ENCODE data around the gene NTNG2.

NTNG2 gene

DNA sequence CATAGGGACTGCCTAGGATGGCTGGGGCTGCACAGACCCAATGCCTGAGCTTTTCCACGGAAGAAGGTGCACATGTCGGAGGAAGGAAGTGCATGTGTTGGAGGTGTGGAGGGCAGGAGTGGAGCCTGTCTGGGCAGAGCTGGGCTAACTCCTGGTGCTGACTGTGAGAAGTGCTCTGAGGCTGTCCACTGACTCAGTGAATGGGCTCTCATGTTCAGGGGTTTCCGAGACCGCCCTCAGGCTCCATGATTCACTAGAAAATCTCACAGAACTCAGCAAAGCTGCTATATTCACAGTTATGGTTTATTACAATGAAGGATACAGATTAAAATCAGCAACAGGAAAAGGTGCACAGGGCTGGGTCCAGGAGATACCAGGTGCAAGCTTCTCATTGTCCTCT lies 37.2 kb downstream of the NTNG2 start:
- H3K27ac ChIP-seq (ENCODE audit: insufficient read depth, low read depth, low read length, poor library complexity, severe bottlenecking): no peak overlapping the region
- H3K4me3 ChIP-seq (ENCODE audit: insufficient read depth, low read depth, low read length): no peak overlapping the region
- no peaks in the 10 kb centered on the region for H3K36me3 ChIP-seq (ENCODE audit: control insufficient read depth, insufficient read depth, low read length)
- WGBS, 2 experiments: 96 to 97% methylated on average over 4 of the region's 4 CpGs
- no peaks in the 10 kb centered on the region for H3K27me3 ChIP-seq (ENCODE audit: control insufficient read depth, insufficient read depth, low read length, poor library complexity, severe bottlenecking)
- peaks cover 12% of the 10 kb centered on the region for H3K4me1 ChIP-seq (ENCODE audit: control insufficient read depth, insufficient read depth, low read length)
- no peaks in the 10 kb centered on the region for H3K9me3 ChIP-seq (ENCODE audit: control insufficient read depth, low read length)

DNA sequence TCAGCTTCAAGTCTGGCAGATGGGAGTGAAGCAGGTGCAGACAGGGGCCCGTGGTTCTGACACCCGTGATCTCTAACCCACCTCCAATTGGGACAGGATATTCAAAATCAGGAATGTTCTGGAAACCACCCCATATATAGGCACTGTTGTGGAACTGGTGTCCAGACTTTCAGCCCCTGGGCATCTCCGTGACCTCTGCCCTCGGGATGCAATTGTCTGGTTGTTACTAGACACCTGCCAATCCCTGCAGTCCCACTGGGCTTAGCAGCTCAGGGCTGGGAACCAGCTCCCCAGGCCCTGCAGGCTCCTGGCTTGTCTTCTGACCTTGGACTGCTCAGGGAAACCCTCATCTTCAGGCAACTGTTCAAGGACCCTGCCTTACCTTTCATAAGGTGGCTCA lies 38.8 kb downstream of the NTNG2 start:
- Histone ChIP-seq H3K4me3 (ENCODE audit: insufficient read depth, low read depth, low read length) (no peak overlapping the region), H3K27me3 (ENCODE audit: control insufficient read depth, insufficient read depth, low read length, poor library complexity, severe bottlenecking) (no peaks in the 10 kb centered on the region), H3K9me3 (ENCODE audit: control insufficient read depth, low read length) (no peaks in the 10 kb centered on the region), H3K27ac (ENCODE audit: insufficient read depth, low read depth, low read length, poor library complexity, severe bottlenecking) (no peak overlapping the region), H3K4me1 (ENCODE audit: control insufficient read depth, insufficient read depth, low read length) (peaks cover 12% of the 10 kb centered on the region), H3K36me3 (ENCODE audit: control insufficient read depth, insufficient read depth, low read length) (no peaks in the 10 kb centered on the region)
- WGBS, 2 experiments: 93 to 95% methylated on average over 4 of the region's 4 CpGs

DNA sequence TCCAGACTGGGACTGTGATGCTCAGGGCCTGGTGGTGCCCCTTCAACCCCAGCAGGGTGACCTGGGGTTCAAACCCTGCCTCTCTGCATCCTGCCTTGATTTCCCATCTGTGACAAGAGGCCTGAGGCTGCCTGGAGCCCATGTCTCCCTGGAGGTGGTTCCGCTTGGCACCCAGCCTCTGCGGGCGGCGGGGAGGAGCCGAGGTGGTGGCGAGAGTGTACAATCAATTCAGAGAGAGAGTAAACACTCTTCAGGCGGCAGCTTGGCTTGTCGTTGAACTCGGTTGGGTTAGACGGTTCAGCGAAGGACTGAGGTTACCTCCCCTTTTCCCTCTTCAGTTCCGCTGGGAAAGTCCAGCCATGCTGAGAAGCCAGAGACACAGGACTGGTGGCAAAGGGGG lies 39.3 kb downstream of the NTNG2 start:
- H3K4me1 ChIP-seq (ENCODE audit: control insufficient read depth, insufficient read depth, low read length): peaks cover 12% of the 10 kb centered on the region
- no peak overlapping the region for H3K4me3 ChIP-seq (ENCODE audit: insufficient read depth, low read depth, low read length)
- H3K9me3 ChIP-seq (ENCODE audit: control insufficient read depth, low read length): no peaks in the 10 kb centered on the region
- H3K27me3 ChIP-seq (ENCODE audit: control insufficient read depth, insufficient read depth, low read length, poor library complexity, severe bottlenecking): no peaks in the 10 kb centered on the region
- H3K27ac ChIP-seq (ENCODE audit: insufficient read depth, low read depth, low read length, poor library complexity, severe bottlenecking): no peak overlapping the region
- WGBS, 2 experiments: 93 to 94% methylated on average over 12 of the region's 12 CpGs
- H3K36me3 ChIP-seq (ENCODE audit: control insufficient read depth, insufficient read depth, low read length): no peaks in the 10 kb centered on the region

DNA sequence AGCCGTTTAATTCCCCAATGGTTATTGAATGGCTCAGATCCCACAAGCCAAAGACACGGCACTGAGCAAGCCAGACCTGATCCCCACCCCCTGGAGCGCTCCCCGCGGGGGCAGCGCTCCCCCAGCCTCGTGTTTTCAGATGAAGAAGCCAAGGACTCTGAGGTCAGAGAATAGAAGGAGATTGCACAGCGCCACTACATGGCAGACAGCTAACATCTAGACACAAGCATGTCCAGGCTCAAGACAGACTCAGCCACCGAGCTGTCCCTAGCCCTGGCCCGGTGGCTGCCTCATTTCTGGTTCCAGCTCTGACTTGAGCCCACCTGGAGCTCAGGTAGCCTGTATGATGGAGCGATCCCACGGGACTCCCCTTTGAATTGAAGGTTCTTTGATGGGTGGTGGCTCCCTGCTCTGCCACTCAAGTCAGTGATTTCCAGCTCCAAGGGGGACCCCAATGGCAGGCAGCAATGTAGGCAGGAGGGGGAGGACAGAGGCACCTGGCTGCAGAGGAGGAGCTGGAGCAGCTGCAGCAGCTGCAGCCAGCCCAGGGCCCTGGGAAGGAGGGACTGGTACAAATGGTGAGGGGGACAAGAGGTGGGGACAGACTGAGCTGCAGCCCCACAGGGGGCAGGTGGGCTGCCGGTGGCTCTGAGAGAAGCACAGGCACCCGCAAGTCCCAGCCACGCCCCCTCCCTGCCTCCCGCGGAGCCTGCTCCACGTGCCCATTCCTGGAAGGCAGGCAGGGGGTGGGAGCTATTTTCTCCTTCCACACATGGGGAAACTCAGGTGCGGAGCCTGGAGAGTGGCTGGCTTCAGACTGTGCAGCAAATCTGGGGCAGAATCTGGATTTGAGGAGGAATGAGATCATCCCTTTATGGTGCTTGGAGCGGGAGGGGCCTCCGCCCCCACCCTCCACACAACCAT lies 40.2 kb downstream of the NTNG2 start:
- Histone ChIP-seq H3K36me3 (ENCODE audit: control insufficient read depth, insufficient read depth, low read length) (no peaks in the 10 kb centered on the region), H3K4me3 (ENCODE audit: insufficient read depth, low read depth, low read length) (no peak overlapping the region), H3K9me3 (ENCODE audit: control insufficient read depth, low read length) (no peaks in the 10 kb centered on the region), H3K27ac (ENCODE audit: insufficient read depth, low read depth, low read length, poor library complexity, severe bottlenecking) (no peak overlapping the region), H3K27me3 (ENCODE audit: control insufficient read depth, insufficient read depth, low read length, poor library complexity, severe bottlenecking) (no peaks in the 10 kb centered on the region), H3K4me1 (ENCODE audit: control insufficient read depth, insufficient read depth, low read length) (peaks cover 12% of the 10 kb centered on the region)
- WGBS, 2 experiments: 53 to 54% methylated on average over 21 of the region's 21 CpGs

DNA sequence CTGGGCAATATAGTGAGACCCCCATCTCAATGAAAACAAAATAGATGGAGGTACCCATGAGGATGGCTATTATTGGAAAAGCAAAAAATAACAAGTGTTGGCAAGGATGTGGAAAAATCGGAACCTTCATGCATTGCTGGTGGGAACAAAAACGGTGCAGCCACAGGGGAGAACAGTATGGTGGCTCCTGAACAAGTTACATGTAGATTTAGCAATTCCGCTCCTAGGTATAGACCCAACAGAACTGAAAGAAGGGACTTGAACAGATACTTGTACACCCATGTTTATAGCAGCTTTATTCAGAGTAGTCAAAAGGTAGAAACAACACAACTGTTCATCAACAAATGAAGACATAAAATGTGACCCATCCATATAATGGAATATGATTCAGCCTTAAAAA lies 43.0 kb downstream of the NTNG2 start:
- H3K27me3 ChIP-seq (ENCODE audit: control insufficient read depth, insufficient read depth, low read length, poor library complexity, severe bottlenecking): no peaks in the 10 kb centered on the region
- H3K4me1 ChIP-seq (ENCODE audit: control insufficient read depth, insufficient read depth, low read length): peaks cover 12% of the 10 kb centered on the region

DNA sequence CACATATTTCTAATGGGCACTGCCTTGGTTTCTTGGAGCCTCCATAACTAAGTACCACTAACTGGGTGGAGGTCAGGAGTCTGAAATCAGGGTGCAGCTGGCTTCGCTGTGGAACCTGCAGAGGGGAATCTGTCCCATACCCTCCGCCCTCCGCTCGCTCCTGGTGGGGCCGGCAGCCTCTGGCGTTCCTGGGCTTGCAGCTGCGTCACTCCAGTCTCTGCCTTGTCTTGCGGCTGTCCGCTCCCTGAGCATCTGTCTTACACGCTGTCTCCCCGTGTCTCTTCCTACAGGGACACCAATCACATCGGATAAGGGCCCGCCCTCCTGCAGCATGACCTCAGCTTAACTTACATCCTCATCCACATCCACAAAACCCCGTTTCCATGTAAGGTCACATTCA lies 45.4 kb downstream of the NTNG2 start:
- H3K9me3 ChIP-seq (ENCODE audit: control insufficient read depth, low read length): no peaks in the 10 kb centered on the region
- H3K27me3 ChIP-seq (ENCODE audit: control insufficient read depth, insufficient read depth, low read length, poor library complexity, severe bottlenecking): no peaks in the 10 kb centered on the region
- no peak overlapping the region for H3K4me3 ChIP-seq (ENCODE audit: insufficient read depth, low read depth, low read length)
- no peak overlapping the region for H3K27ac ChIP-seq (ENCODE audit: insufficient read depth, low read depth, low read length, poor library complexity, severe bottlenecking)
- H3K4me1 ChIP-seq (ENCODE audit: control insufficient read depth, insufficient read depth, low read length): peaks cover 3% of the 10 kb centered on the region
- 89 to 90% methylated on average over 14 of the region's 14 CpGs for WGBS, 2 experiments
- H3K36me3 ChIP-seq (ENCODE audit: control insufficient read depth, insufficient read depth, low read length): no peaks in the 10 kb centered on the region

More for the DNA sequence above, 43.0 kb downstream of the NTNG2 start:
- H3K4me3 ChIP-seq (ENCODE audit: insufficient read depth, low read depth, low read length): no peak overlapping the region
- H3K27ac ChIP-seq (ENCODE audit: insufficient read depth, low read depth, low read length, poor library complexity, severe bottlenecking): no peak overlapping the region
- H3K36me3 ChIP-seq (ENCODE audit: control insufficient read depth, insufficient read depth, low read length): no peaks in the 10 kb centered on the region
- no peaks in the 10 kb centered on the region for H3K9me3 ChIP-seq (ENCODE audit: control insufficient read depth, low read length)
- 85 to 93% methylated on average over 3 of the region's 3 CpGs for WGBS, 2 experiments

DNA sequence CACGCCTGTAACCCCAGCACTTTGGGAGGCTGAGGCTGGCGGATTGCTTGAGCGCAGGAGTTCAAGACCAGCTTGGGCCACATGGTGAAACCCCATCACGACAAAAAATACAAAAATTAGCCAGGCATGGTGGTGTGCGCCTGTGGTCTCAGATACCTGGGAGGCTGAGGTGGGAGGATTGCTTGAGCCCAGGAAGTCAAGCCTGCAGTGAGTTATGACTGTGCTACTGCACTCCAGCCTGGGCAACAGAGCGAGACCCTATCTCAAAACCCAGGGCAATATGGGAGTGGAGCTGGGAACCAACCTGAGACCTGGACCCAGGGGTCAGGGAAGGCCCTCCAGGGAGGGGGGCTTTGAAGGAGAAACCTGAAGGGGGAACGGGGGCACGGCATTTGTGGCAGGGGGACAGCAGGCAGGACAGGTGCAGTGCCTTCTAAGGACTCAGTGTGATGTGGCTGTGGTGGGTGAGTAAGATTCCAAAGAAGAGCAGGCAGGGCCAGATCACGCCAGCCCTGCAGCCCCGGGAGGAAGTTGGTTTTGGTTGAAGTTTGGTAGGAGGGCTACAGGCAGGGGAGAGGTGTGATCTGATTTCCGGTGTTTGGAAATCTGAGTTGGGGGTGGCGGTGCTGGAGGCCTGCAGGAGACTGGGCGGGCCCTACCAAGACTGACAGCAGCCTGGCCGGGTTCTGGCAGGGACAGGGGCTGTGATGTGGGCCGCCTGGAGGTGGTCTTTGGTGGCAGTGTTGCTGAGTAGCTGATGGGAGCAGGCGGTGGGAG lies 46.2 kb downstream of the NTNG2 start:
- Histone ChIP-seq H3K27ac (ENCODE audit: insufficient read depth, low read depth, low read length, poor library complexity, severe bottlenecking) (no peak overlapping the region), H3K4me3 (ENCODE audit: insufficient read depth, low read depth, low read length) (no peak overlapping the region), H3K9me3 (ENCODE audit: control insufficient read depth, low read length) (no peaks in the 10 kb centered on the region), H3K36me3 (ENCODE audit: control insufficient read depth, insufficient read depth, low read length) (no peaks in the 10 kb centered on the region), H3K4me1 (ENCODE audit: control insufficient read depth, insufficient read depth, low read length) (no peaks in the 10 kb centered on the region), H3K27me3 (ENCODE audit: control insufficient read depth, insufficient read depth, low read length, poor library complexity, severe bottlenecking) (no peaks in the 10 kb centered on the region)
- 79 to 82% methylated on average over 16 of the region's 16 CpGs for WGBS, 2 experiments

DNA sequence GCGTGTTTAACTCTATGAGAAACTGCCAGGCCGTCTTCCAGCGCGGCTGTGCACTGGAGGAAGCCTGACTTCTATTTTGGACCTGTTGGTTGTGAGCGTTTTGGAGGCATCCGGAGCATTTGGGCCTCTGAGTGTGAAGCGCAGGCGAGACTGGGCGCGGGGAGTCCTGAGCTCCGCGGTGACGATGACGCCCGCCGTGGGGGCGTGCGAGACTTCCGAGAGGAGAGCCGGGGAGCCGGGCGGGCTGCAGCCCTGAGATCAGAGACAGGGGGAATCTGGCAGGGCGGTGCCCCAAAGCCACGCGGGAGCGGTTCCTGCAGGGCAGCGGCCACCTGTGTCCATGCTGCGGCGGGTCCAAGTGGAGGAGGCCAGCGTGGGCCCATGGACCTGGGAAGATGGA lies 47.4 kb downstream of the NTNG2 start:
- no peak overlapping the region for H3K27ac ChIP-seq (ENCODE audit: insufficient read depth, low read depth, low read length, poor library complexity, severe bottlenecking)
- peaks cover 1% of the 10 kb centered on the region for H3K4me1 ChIP-seq (ENCODE audit: control insufficient read depth, insufficient read depth, low read length)
- no peaks in the 10 kb centered on the region for H3K9me3 ChIP-seq (ENCODE audit: control insufficient read depth, low read length)
- WGBS, 2 experiments: 94 to 95% methylated on average over 30 of the region's 30 CpGs
- H3K27me3 ChIP-seq (ENCODE audit: control insufficient read depth, insufficient read depth, low read length, poor library complexity, severe bottlenecking): no peaks in the 10 kb centered on the region
- no peaks in the 10 kb centered on the region for H3K36me3 ChIP-seq (ENCODE audit: control insufficient read depth, insufficient read depth, low read length)
- no peak overlapping the region for H3K4me3 ChIP-seq (ENCODE audit: insufficient read depth, low read depth, low read length)

DNA sequence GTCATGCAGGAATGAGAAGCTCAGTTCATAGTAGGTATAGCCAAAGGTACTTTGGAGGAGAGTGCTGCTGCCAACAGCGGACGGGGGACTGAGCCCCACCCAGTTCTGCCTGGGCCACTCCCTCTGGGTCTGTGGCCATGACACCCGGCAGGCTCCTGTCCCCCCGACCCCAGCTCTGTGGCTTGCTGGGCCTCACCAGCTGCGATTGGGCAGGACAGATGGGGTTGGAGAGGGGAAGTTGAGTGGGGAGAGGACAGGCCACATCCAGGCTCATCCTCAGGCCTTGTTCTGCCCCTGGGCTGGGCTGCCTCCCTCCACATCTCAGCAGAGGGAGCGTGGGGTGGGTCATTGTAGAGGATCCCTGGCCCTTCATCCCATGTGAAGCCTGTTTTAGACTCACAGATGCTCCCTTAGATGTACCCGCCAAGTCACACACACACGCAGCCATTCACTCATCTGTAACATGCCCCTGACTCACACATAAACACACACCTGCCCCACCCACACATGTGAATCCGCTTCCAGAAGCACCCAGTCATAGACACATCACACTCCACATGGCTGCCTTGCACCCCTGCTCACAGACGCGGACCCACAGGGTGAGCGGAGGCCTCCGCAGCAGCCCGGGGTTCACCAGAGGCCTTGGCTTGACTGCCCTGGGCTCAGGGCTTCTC lies 48.8 kb downstream of the NTNG2 start:
- WGBS, 2 experiments: 94% methylated on average over 14 of the region's 14 CpGs
- H3K4me1 ChIP-seq (ENCODE audit: control insufficient read depth, insufficient read depth, low read length): peaks cover 3% of the 10 kb centered on the region
- H3K9me3 ChIP-seq (ENCODE audit: control insufficient read depth, low read length): no peaks in the 10 kb centered on the region
- H3K36me3 ChIP-seq (ENCODE audit: control insufficient read depth, insufficient read depth, low read length): no peaks in the 10 kb centered on the region
- H3K27me3 ChIP-seq (ENCODE audit: control insufficient read depth, insufficient read depth, low read length, poor library complexity, severe bottlenecking): no peaks in the 10 kb centered on the region
- no peak overlapping the region for H3K27ac ChIP-seq (ENCODE audit: insufficient read depth, low read depth, low read length, poor library complexity, severe bottlenecking)
- no peak overlapping the region for H3K4me3 ChIP-seq (ENCODE audit: insufficient read depth, low read depth, low read length)

DNA sequence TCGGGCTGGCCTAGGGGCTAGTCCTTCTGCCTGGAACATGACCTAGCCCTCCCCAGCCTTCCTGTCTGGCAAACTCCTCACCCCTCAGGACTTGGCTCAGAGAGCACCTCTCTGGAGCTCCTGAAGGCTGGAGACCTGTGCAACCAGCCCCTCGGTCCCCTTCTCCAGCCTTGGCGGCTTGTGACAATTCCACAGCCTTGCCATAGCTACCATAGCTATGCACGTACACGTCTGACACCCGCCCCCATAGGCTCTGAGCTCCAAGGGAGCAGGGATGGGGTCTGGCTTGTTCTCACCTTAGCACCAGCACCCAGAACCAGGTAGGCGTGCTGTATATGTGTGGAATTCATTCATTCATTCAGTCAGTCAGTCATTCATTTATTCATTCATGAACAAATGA lies 49.7 kb downstream of the NTNG2 start:
- H3K27ac ChIP-seq (ENCODE audit: insufficient read depth, low read depth, low read length, poor library complexity, severe bottlenecking): no peak overlapping the region
- H3K4me3 ChIP-seq (ENCODE audit: insufficient read depth, low read depth, low read length): no peak overlapping the region
- H3K4me1 ChIP-seq (ENCODE audit: control insufficient read depth, insufficient read depth, low read length): peaks cover 3% of the 10 kb centered on the region
- H3K9me3 ChIP-seq (ENCODE audit: control insufficient read depth, low read length): no peaks in the 10 kb centered on the region
- WGBS, 2 experiments: 94 to 97% methylated on average over 6 to 7 of the region's 7 CpGs
- H3K27me3 ChIP-seq (ENCODE audit: control insufficient read depth, insufficient read depth, low read length, poor library complexity, severe bottlenecking): no peaks in the 10 kb centered on the region
- H3K36me3 ChIP-seq (ENCODE audit: control insufficient read depth, insufficient read depth, low read length): no peaks in the 10 kb centered on the region
